Heart left ventricle (tissue), 13 donors: ENCODE measurements around the gene OR1D5.
"Not testable (repeated sequence)": the region's sequence is repeated elsewhere in the genome, so short reads cannot be mapped to it uniquely, and the experiment has no call there.

Source experiments
- POLR2A ChIP-seq, 2 donors: fragments of 450-650 bp; IDR thresholded peaks; one replicate each; pipeline ENCODE4 v1.6.1; 2017; ENCODE audit warnings: antibody characterized with exemption in 2 of 2, mild to moderate bottlenecking in 2 of 2, moderate library complexity in 2 of 2
- TF ChIP-seq, protein P1 (sequence below), 12 donors: fragments of 200-600 bp; sonication (generic) in 4 of 12; IDR thresholded peaks; one replicate each; pipeline versions ENCODE4 v1.5.0 to v1.8.0; 2018 to 2022; ENCODE audit warnings: antibody characterized with exemption in 12 of 12, mild to moderate bottlenecking in 5 of 12
- donor health status: ischemic (EF 13 %, LVEDD 7.1; RV severe dilation, severe dysfunction).
- donor health status: DM: no; HTN: yes; CAD: no.
- donor health status: DM: no; HTN: no; CAD: no.
- donor health status: ischemic (EF 25% LVEDD 6.9; RV normal size, moderate dysfunction).
- donor health status: ischemic (EF 25% LVEDD 5.7; RV mildly dilated, moderate dysfunction).
- donor health status: ischemic (EF 35%, LVEDD 5.7; RV mildly dilated, moderate dysfunction).
- donor health status: nonischemic (EF 11% LVEDD 7.7; RV severe dilation, severe dysfunction).
- donor health status: DM: yes; HTN: yes; CAD: no.
- donor health status: PGD.
- donor health status: ischemic (EF 29% LVEDD 5.4; RV normal size, mild dysfunction).
- donor health status: nonischemic (EF 23%, LVEDD 6.1; RV moderate dilation, normal function).

DNA sequence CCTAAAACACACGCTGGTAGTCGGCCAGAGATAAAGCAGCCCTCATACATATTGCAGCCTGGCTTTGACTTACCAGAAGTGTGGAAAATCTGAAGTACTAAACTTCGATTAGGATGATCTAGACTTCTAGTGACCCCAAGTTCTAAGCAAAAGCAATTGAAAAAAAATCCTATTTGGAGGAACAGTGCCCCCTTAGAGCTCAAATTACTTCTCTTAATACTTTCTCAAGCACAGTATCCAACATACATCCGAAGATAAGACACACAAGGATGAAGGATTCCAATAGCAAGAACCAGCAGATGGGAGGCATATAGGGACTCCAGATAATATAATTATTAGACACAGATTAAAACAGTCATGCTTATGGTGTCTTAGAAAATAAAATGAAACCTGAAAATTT lies 10.4 kb upstream of the OR1D5 start:
- TF ChIP-seq, protein P1, sequence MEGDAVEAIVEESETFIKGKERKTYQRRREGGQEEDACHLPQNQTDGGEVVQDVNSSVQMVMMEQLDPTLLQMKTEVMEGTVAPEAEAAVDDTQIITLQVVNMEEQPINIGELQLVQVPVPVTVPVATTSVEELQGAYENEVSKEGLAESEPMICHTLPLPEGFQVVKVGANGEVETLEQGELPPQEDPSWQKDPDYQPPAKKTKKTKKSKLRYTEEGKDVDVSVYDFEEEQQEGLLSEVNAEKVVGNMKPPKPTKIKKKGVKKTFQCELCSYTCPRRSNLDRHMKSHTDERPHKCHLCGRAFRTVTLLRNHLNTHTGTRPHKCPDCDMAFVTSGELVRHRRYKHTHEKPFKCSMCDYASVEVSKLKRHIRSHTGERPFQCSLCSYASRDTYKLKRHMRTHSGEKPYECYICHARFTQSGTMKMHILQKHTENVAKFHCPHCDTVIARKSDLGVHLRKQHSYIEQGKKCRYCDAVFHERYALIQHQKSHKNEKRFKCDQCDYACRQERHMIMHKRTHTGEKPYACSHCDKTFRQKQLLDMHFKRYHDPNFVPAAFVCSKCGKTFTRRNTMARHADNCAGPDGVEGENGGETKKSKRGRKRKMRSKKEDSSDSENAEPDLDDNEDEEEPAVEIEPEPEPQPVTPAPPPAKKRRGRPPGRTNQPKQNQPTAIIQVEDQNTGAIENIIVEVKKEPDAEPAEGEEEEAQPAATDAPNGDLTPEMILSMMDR (IDR thresholded peaks at IDR 0.05), result not testable (repeated sequence)
- TF ChIP-seq POLR2A (IDR thresholded peaks at IDR 0.05), result not testable (repeated sequence)
